HepG2 (cell line): Measurements from ENCODE around the gene CBX2. TPM values are rescaled to one million over a fixed set of nuclear protein-coding genes. Genes with fewer than 3 reads are reported as not detected.

Experiments
- ATAC-seq: fragments of 200-7000 bp; cut with Tn5 transposase; 3 replicates; pipeline ENCODE4 v1.9.1; 2020; ENCODE audit warnings: mild to moderate bottlenecking, moderate library complexity
- BruUV-seq: library from RNA; stranded (reverse); fragments of 400-500 nt; replicated peaks from 2 replicates; lab custom pipeline; 2021; lab: Mats Ljungman, UMichigan
- CTCF ChIA-PET: fragments of 300-600 bp; formaldehyde crosslinking; extraction: SDS; loops from one replicate; lab custom pipeline; 2021; ENCODE audit warnings: low total read pairs, inconsistent platforms, low intra/inter-chr PET ratio; lab: Yijun Ruan, JAX
- POLR2A ChIA-PET: fragments of 350-600 bp; sonication (Branson Sonifier 250); formaldehyde crosslinking; loops from one replicate; lab custom pipeline; 2020; ENCODE audit warnings: antibody characterized with exemption, inconsistent platforms; lab: Yijun Ruan, JAX
- DNase-seq: peaks from one replicate; pipeline ENCODE4 v3.0.0-alpha.2; 2015; ENCODE audit warnings: low spot score
- FAIRE-seq: peaks from 3 replicates; lab custom pipeline; 2011; peaks lifted over from hg19 to GRCh38; lab: Jason Lieb, UNC
- H2AFZ ChIP-seq: one replicate; pipeline ENCODE4 v1.6.1; 2011; ENCODE audit warnings: low read length, inconsistent platforms
- H3K27ac ChIP-seq: fragments of 300-600 bp; 3 replicates; pipeline ENCODE4 v1.8.0; 2011; ENCODE audit warnings: mixed run types, mild to moderate bottlenecking, mixed read lengths, low read length, inconsistent platforms; ENCODE audit not compliant: insufficient read depth; ENCODE audit errors: extremely low read length
- H3K27me3 ChIP-seq, 2 experiments: fragments of 200-600 bp in 1 of 2; 2 replicates in 1 of 2; 3 replicates in 1 of 2; pipeline versions ENCODE4 v1.6.0 to v1.8.0; 2011; ENCODE audit warnings: low read length in 2 of 2, mild to moderate bottlenecking in 2 of 2, moderate library complexity in 2 of 2, inconsistent platforms in 1 of 2; ENCODE audit not compliant: insufficient read depth in 2 of 2, control insufficient read depth in 1 of 2
- H3K36me3 ChIP-seq, 2 experiments: fragments of 200-600 bp in 1 of 2; replicated peaks in 1 of 2; 2 replicates in 1 of 2; 3 replicates in 1 of 2; pipeline versions ENCODE4 v1.5.1 to v1.8.0; 2011; ENCODE audit warnings: low read length in 2 of 2, inconsistent platforms in 1 of 2; ENCODE audit not compliant: insufficient read depth in 2 of 2, control insufficient read depth in 1 of 2
- H3K4me1 ChIP-seq: 2 replicates; pipeline ENCODE4 v1.5.1; 2012; ENCODE audit warnings: low read length, inconsistent platforms; ENCODE audit not compliant: insufficient read depth
- H3K4me2 ChIP-seq: 2 replicates; pipeline ENCODE4 v1.6.0; 2011; ENCODE audit warnings: low read depth, low read length, inconsistent platforms
- H3K4me3 ChIP-seq, 3 experiments: fragments of 200-600 bp in 1 of 3; sonication (generic), shearing (Covaris generic) in 1 of 3; replicated peaks in 1 of 3; 2 replicates each; pipeline ENCODE4 v1.5.1; 2011 to 2016; ENCODE audit warnings: low read length in 3 of 3, inconsistent platforms in 2 of 3, low read depth in 2 of 3, mild to moderate bottlenecking in 2 of 3, control low read depth in 1 of 3, mixed read lengths in 1 of 3; ENCODE audit not compliant: insufficient read depth in 1 of 3
- H3K79me2 ChIP-seq: one replicate; pipeline ENCODE4 v1.6.1; 2011; ENCODE audit warnings: low read length, inconsistent platforms; ENCODE audit not compliant: insufficient read depth
- H3K9ac ChIP-seq: 2 replicates; pipeline ENCODE4 v1.6.0; 2011; ENCODE audit warnings: mild to moderate bottlenecking, low read depth, low read length, inconsistent platforms; ENCODE audit not compliant: insufficient read depth
- H3K9me3 ChIP-seq: 2 replicates; pipeline ENCODE4 v1.5.1; 2012; ENCODE audit warnings: mild to moderate bottlenecking, low read length
- H4K20me1 ChIP-seq: 2 replicates; pipeline ENCODE4 v1.6.0; 2011; ENCODE audit warnings: inconsistent platforms, mild to moderate bottlenecking, low read length, moderate library complexity; ENCODE audit not compliant: insufficient read depth
- ATM ChIP-seq: fragments of 450-650 bp; IDR thresholded peaks from 2 replicates; pipeline ENCODE4 v1.7.1; 2017; ENCODE audit warnings: mild to moderate bottlenecking, borderline replicate concordance
- EP300 ChIP-seq, 3 experiments: sonication (generic) in 1 of 3; formaldehyde crosslinking in 1 of 3; IDR thresholded peaks; 2 replicates each; pipeline versions ENCODE4 v1.5.1 to v1.6.1; 2011 to 2020; ENCODE audit warnings: low read depth in 2 of 3, low read length in 2 of 3, borderline replicate concordance in 1 of 3, improper control_type of control experiment in 1 of 3, mild to moderate bottlenecking in 1 of 3, missing genetic modification reagents in 1 of 3, moderate library complexity in 1 of 3
- ERF ChIP-seq: IDR thresholded peaks from 2 replicates; pipeline ENCODE4 v1.6.1; 2018; ENCODE audit warnings: missing biosample characterization, missing genetic modification reagents
- FLYWCH1 ChIP-seq: sonication (generic); formaldehyde crosslinking; IDR thresholded peaks from 2 replicates; pipeline ENCODE4 v1.8.1; 2023; ENCODE audit warnings: mild to moderate bottlenecking, missing genetic modification reagents
- MAF1 ChIP-seq: sonication (generic); formaldehyde crosslinking; IDR thresholded peaks from 2 replicates; pipeline ENCODE4 v1.5.0; 2020; ENCODE audit warnings: missing genetic modification reagents, borderline replicate concordance
- MAFG ChIP-seq: sonication (generic); formaldehyde crosslinking; IDR thresholded peaks from 2 replicates; pipeline ENCODE4 v1.5.1; 2020; ENCODE audit warnings: mild to moderate bottlenecking, missing genetic modification reagents
- ZBTB8A ChIP-seq: sonication (generic); formaldehyde crosslinking; IDR thresholded peaks from 2 replicates; pipeline ENCODE4 v1.4.0; 2020; ENCODE audit warnings: mild to moderate bottlenecking, low read depth, missing genetic modification reagents, borderline replicate concordance
- ZFX ChIP-seq: sonication (generic); formaldehyde crosslinking; IDR thresholded peaks from 2 replicates; pipeline ENCODE4 v1.4.0; 2020; ENCODE audit warnings: mild to moderate bottlenecking, low read depth, missing genetic modification reagents, moderate library complexity
- ZNF234 ChIP-seq: sonication (generic); formaldehyde crosslinking; conservative IDR thresholded peaks from 2 replicates; pipeline ENCODE4 v1.5.1; 2020; ENCODE audit warnings: mild to moderate bottlenecking, missing genetic modification reagents
- ZNF451 ChIP-seq: sonication (generic); formaldehyde crosslinking; IDR thresholded peaks from 2 replicates; pipeline ENCODE4 v1.5.0; 2020; ENCODE audit warnings: mild to moderate bottlenecking, missing genetic modification reagents
- ZNF547 ChIP-seq: sonication (generic); formaldehyde crosslinking; IDR thresholded peaks from 2 replicates; pipeline ENCODE4 v1.5.1; 2020; ENCODE audit warnings: mild to moderate bottlenecking, missing genetic modification reagents
- ZNF605 ChIP-seq: sonication (generic); formaldehyde crosslinking; IDR thresholded peaks from 2 replicates; pipeline ENCODE4 v1.8.0; 2022; ENCODE audit warnings: mild to moderate bottlenecking, missing genetic modification reagents
- WGBS: methylation state at CpG from one replicate; pipeline ENCODE4 v1.1.6; 2017; ENCODE audit warnings: low lambda C conversion rate; 5-methylcytosine and 5-hydroxymethylcytosine counted together
- in situ Hi-C: cut with HindIII; loops from 2 replicates; pipeline ENCODE4 v1.10.0; 2017; ENCODE audit warnings: low pct_unique_long_range_greater_than_20kb; ENCODE audit not compliant: extremely low pct_ligation_motif_present
- intact Hi-C: fragments of 100-400 bp; cut with micrococcal nuclease; formaldehyde crosslinking; loops from one replicate; pipeline ENCODE4 v1.10.0; 2022; ENCODE audit not compliant: unreplicated experiment
- polyA plus RNA-seq, 8 experiments: library from polyadenylated mRNA; depleted of rRNA in 3 of 8; stranded (reverse) in 7 of 8; unstranded in 1 of 8; fragments of >200 nt; fragmentation: Illumina TruSeq in 4 of 8; extraction: Trizol in 4 of 8; gene quantifications; 2 replicates each; pipeline versions ENCODE4 v1.2.1 to v1.2.3, GENCODE V29; 2011 to 2016; ENCODE audit warnings: low read depth in 4 of 8, missing spikeins in 1 of 8, mixed read lengths in 1 of 8; ENCODE audit not compliant: insufficient read depth in 1 of 8
- total RNA-seq, 5 experiments: library from RNA; depleted of rRNA; stranded (reverse); fragments of >200 nt; fragmentation: Illumina TruSeq; extraction: Trizol; gene quantifications; 2 replicates each; pipeline ENCODE4 v1.2.3, GENCODE V29; 2016; ENCODE audit warnings: low read depth in 1 of 5
- TF ChIP-seq, protein P1 (sequence below): sonication (generic); formaldehyde crosslinking; IDR thresholded peaks from 2 replicates; pipeline ENCODE4 v1.4.0; 2020; ENCODE audit warnings: missing genetic modification reagents
- TF ChIP-seq, protein P2 (sequence below): sonication (generic); formaldehyde crosslinking; IDR thresholded peaks from 2 replicates; pipeline ENCODE4 v1.5.0; 2020; ENCODE audit warnings: mild to moderate bottlenecking, missing genetic modification reagents
- TF ChIP-seq, protein P3 (sequence below), 2 experiments: sonication (generic) in 1 of 2; formaldehyde crosslinking in 1 of 2; IDR thresholded peaks; 2 replicates each; pipeline versions ENCODE4 v1.4.0 to v1.6.1; 2018 to 2020; ENCODE audit warnings: missing genetic modification reagents in 2 of 2, borderline replicate concordance in 1 of 2, low read depth in 1 of 2, mild to moderate bottlenecking in 1 of 2, missing biosample characterization in 1 of 2

The CBX2 gene
- total and polyA plus RNA-seq, 2 of the 13 experiments (the other 11 are each of a cell fraction or from before 2014, with no cell fraction given) = 14.5 to 31.1 TPM

GRCh38 chr17:79741401-79741750, 36.6 kb upstream of the CBX2 start (continued):
- no peak for TF ChIP-seq ZNF605 (CRISPR knock-in tag)

DNA sequence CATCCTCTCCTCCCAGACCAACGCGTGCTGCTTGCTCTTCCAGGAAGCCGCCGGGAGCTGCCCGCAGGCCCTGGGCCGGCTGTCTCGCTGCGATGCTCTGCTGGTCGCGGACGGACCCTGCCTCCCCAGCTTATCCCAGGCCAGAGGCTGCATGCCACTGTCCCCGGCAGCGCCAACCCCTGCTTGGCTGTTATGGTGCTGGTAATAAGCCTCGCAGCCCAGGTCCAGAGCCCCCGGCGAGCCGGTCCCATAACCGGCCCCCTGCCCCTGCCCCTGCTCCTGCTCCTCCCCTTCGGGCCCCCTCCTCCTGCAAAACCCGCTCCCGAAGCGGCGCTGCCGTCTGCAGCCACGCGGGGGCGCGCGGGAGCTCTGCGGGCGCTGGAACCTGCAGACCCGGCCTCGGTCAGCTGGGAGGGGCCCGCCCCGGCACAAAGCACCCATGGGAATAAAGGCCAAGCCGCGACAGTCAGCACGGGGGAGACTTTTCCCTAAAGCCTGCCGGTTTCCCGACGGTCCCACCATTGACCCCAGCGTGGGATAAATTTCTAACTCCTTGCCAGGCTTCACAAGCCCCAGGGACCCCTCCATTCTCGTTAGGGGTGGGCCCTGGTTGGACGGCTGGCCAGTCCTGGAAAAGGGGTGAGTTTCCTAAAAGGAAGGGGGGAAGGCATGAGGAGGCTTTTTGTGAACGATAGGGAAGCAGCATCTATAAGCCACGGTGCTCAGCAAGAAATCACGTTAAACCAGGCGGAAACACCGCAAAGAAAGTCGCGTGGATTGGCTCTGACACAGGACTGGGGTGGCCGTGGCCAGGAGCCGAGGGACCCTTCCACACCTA, 36.0 kb upstream of the CBX2 start:
- POLR2A ChIA-PET = interaction anchor here (0.8 to 5.4 kb wide), 22 partner anchors 9 to 389 kb away, joined by 3 to 46 read pairs (median 7); partner anchors contain the start of genes CBX4 and CBX8
- no peak overlapping the region for H2AFZ ChIP-seq
- BruUV-seq = no TSS peak
- H3K27me3 ChIP-seq = peaks cover 7 to 11% of the 10 kb centered on the region in 2 experiments; a peak in 4 of 5 replicates
- 8% methylated on average over 39 of the region's 53 CpGs for WGBS
- peak overlapping the region; percentile 63 for H3K9ac ChIP-seq
- peak overlapping the region; percentile 96 for H3K4me2 ChIP-seq
- CTCF ChIA-PET = interaction anchor here (1.3 to 1.5 kb wide), 2 partner anchors 48 to 93 kb away, joined by 4 read pairs; no protein-coding TSS in a partner anchor
- no peaks in the 10 kb centered on the region for H3K36me3 ChIP-seq
- H3K79me2 ChIP-seq = no peaks in the 10 kb centered on the region
- DNase-seq = peak; percentile 67
- intact Hi-C loops (loop anchor here (5.0 to 10.0 kb wide), 5 partner anchors 35 to 245 kb away; partner anchors contain the start of genes CBX2, CBX4 and CBX8), in situ Hi-C loops (no loop called here)
- no peaks in the 10 kb centered on the region for H4K20me1 ChIP-seq
- peak overlapping the region; percentile 38 for H3K27ac ChIP-seq
- no peaks in the 10 kb centered on the region for H3K9me3 ChIP-seq
- peak; percentile 48 for FAIRE-seq
- peaks cover 93% of the 10 kb centered on the region for H3K4me1 ChIP-seq
- peak overlapping the region; percentile 53 to 75 (median 56) for H3K4me3 ChIP-seq
- peak; percentile 53 for ATAC-seq
- TF ChIP-seq, protein P1, sequence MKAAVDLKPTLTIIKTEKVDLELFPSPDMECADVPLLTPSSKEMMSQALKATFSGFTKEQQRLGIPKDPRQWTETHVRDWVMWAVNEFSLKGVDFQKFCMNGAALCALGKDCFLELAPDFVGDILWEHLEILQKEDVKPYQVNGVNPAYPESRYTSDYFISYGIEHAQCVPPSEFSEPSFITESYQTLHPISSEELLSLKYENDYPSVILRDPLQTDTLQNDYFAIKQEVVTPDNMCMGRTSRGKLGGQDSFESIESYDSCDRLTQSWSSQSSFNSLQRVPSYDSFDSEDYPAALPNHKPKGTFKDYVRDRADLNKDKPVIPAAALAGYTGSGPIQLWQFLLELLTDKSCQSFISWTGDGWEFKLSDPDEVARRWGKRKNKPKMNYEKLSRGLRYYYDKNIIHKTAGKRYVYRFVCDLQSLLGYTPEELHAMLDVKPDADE (CRISPR knock-in tag) = no peak
- TF ChIP-seq ZNF234 (CRISPR knock-in tag) (no peak), ZNF451 (CRISPR knock-in tag) (no peak; the same call in 1 of the 2 replicates), FLYWCH1 (CRISPR knock-in tag) (no peak), ERF (CRISPR knock-in tag) (peak; percentile 53; the same call in 1 of the 2 replicates), ZFX (CRISPR knock-in tag) (peak; percentile 84), ZNF547 (CRISPR knock-in tag) (peak; percentile 75), EP300 (IDR thresholded peaks at IDR 0.05; ENCODE audit: low read depth in 2 of 2, low read length in 2 of 2) (peak in 1 of 2 experiments; percentile 30; a peak in 1 of 4 replicates), EP300 (CRISPR knock-in tag; IDR thresholded peaks at IDR 0.05; ENCODE audit: borderline replicate concordance) (no peak), MAF1 (0 out of 2 replicates have a peak, but pooled peaks have one; percentile 64), ZBTB8A (CRISPR knock-in tag) (0 out of 2 replicates have a peak, but pooled peaks have one; percentile 79), MAFG (0 out of 2 replicates have a peak, but pooled peaks have one; percentile 25), ATM (no peak)
- TF ChIP-seq, protein P2, sequence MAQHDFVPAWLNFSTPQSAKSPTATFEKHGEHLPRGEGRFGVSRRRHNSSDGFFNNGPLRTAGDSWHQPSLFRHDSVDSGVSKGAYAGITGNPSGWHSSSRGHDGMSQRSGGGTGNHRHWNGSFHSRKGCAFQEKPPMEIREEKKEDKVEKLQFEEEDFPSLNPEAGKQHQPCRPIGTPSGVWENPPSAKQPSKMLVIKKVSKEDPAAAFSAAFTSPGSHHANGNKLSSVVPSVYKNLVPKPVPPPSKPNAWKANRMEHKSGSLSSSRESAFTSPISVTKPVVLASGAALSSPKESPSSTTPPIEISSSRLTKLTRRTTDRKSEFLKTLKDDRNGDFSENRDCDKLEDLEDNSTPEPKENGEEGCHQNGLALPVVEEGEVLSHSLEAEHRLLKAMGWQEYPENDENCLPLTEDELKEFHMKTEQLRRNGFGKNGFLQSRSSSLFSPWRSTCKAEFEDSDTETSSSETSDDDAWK (CRISPR knock-in tag) = no peak
- TF ChIP-seq, protein P3, sequence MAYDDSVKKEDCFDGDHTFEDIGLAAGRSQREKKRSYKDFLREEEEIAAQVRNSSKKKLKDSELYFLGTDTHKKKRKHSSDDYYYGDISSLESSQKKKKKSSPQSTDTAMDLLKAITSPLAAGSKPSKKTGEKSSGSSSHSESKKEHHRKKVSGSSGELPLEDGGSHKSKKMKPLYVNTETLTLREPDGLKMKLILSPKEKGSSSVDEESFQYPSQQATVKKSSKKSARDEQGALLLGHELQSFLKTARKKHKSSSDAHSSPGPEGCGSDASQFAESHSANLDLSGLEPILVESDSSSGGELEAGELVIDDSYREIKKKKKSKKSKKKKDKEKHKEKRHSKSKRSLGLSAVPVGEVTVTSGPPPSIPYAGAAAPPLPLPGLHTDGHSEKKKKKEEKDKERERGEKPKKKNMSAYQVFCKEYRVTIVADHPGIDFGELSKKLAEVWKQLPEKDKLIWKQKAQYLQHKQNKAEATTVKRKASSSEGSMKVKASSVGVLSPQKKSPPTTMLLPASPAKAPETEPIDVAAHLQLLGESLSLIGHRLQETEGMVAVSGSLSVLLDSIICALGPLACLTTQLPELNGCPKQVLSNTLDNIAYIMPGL (CRISPR knock-in tag; IDR thresholded peaks at IDR 0.05; ENCODE audit: borderline replicate concordance in 1 of 2, low read depth in 1 of 2) = peak; percentile 93 to 95
